Gastrocnemius medialis (tissue), 4 donors: Measurements from ENCODE around the gene MARCHF10. TPM values are rescaled to one million over a fixed set of nuclear protein-coding genes. Genes with fewer than 3 reads are reported as not detected.

Source experiments
- ATAC-seq, 2 donors: fragments of 150-250 bp; one replicate each; pipeline ENCODE4 v1.9.1; 2016
- DNase-seq, 2 donors: peaks; one replicate each; pipeline ENCODE4 v3.0.0-alpha.2; 2019
- H3K27ac ChIP-seq, 4 donors: fragments of 200-600 bp; sonication (generic); 1 replicate in 1 of 4; 2 replicates in 3 of 4; pipeline ENCODE4 v1.5.1; 2016 to 2018; ENCODE audit warnings: mild to moderate bottlenecking in 2 of 4, moderate library complexity in 1 of 4
- H3K27me3 ChIP-seq, 3 donors: fragments of 200-600 bp; sonication (generic) in 2 of 3; 1 replicate in 1 of 3; 2 replicates in 2 of 3; pipeline versions ENCODE4 v1.5.1 to v1.6.0; 2016 to 2019; ENCODE audit warnings: mild to moderate bottlenecking in 1 of 3, moderate library complexity in 1 of 3
- H3K36me3 ChIP-seq, 2 donors: fragments of 200-600 bp; sonication (generic) in 1 of 2; one replicate each; pipeline ENCODE4 v1.5.1; 2017 to 2018
- H3K4me1 ChIP-seq, 2 donors: fragments of 200-600 bp; sonication (generic) in 1 of 2; one replicate each; pipeline ENCODE4 v1.5.1; 2016 to 2017; ENCODE audit warnings: mild to moderate bottlenecking in 2 of 2
- H3K4me3 ChIP-seq, 4 donors: fragments of 200-600 bp; sonication (generic) in 3 of 4; 1 replicate in 1 of 4; 2 replicates in 3 of 4; pipeline ENCODE4 v1.5.1; 2016 to 2019; ENCODE audit warnings: mild to moderate bottlenecking in 2 of 4
- H3K9me3 ChIP-seq, 3 donors: fragments of 200-600 bp; sonication (generic) in 2 of 3; 1 replicate in 1 of 3; 2 replicates in 2 of 3; pipeline ENCODE4 v1.5.1; 2016 to 2019
- CTCF ChIP-seq, 5 experiments: fragments of 450-650 bp in 3 of 5; fragments of 200-600 bp in 2 of 5; sonication (generic) in 2 of 5; IDR thresholded peaks in 4 of 5; conservative IDR thresholded peaks in 1 of 5; 1 replicate in 4 of 5; 2 replicates in 1 of 5; pipeline ENCODE4 v1.5.1; 2016 to 2019; ENCODE audit warnings: antibody characterized with exemption in 5 of 5, mild to moderate bottlenecking in 3 of 5, moderate library complexity in 3 of 5
- POLR2A ChIP-seq, 2 donors: fragments of 450-650 bp; IDR thresholded peaks; one replicate each; pipeline ENCODE4 v1.6.1; 2017; ENCODE audit warnings: antibody characterized with exemption in 2 of 2, mild to moderate bottlenecking in 2 of 2, moderate library complexity in 2 of 2
- in situ Hi-C, 4 donors: fragments of 200-750 bp; cut with MboI; loops; one replicate each; pipeline versions ENCODE4 v1.15.0 to v1.8.0; 2017; ENCODE audit warnings: low sequenced_read_pairs in 4 of 4
- intact Hi-C: fragments of 100-400 bp; cut with DNase I; formaldehyde crosslinking; loops from one replicate; pipeline ENCODE4 v1.15.1; 2023; ENCODE audit warnings: low total_unique reads
- total RNA-seq, 4 donors: library from RNA; depleted of rRNA; stranded (reverse); fragments of >200 nt; gene quantifications; one replicate each; pipeline versions ENCODE4 v1.1.0 to v1.2.3, GENCODE V29; 2016

MARCHF10 gene
- total RNA-seq, 4 donors from 2014 or later, result not detected

GRCh38 chr17:62717589-62717855 is 90.6 kb downstream of the MARCHF10 start:
- no peak for ATAC-seq

GRCh38 chr17:62716834-62717588 is 91.1 kb downstream of the MARCHF10 start:
- ATAC-seq (no peak), DNase-seq (no peak)
- no peaks in the 10 kb centered on the region for H3K4me1 ChIP-seq
- H3K9me3 ChIP-seq, result no peaks in the 10 kb centered on the region
- in situ Hi-C loops (loop anchor here in 3 of 4 donors (10.0 to 25.0 kb wide), 3 partner anchors 245 to 695 kb away; partner anchors contain the start of gene TANC2 (in 2 of the 3)), intact Hi-C loops (no loop called here)
- no peak for TF ChIP-seq POLR2A (IDR thresholded peaks at IDR 0.05)
- no peak for TF ChIP-seq CTCF (IDR thresholded peaks at IDR 0.05 in 4 of 5, conservative IDR thresholded peaks at IDR 0.05 in 1 of 5)
- H3K36me3 ChIP-seq, result no peaks in the 10 kb centered on the region
- H3K4me3 ChIP-seq, result no peak overlapping the region
- no peak overlapping the region for H3K27ac ChIP-seq
- H3K27me3 ChIP-seq, result no peaks in the 10 kb centered on the region

More at GRCh38 chr17:62717589-62717855, 90.6 kb downstream of the MARCHF10 start:
- Histone ChIP-seq H3K36me3 (no peaks in the 10 kb centered on the region), H3K27ac (no peak overlapping the region), H3K4me3 (no peak overlapping the region), H3K4me1 (no peaks in the 10 kb centered on the region), H3K9me3 (no peaks in the 10 kb centered on the region), H3K27me3 (no peaks in the 10 kb centered on the region)
- DNase-seq, result no peak
- in situ Hi-C loops (loop anchor here in 3 of 4 donors (10.0 to 25.0 kb wide), 3 partner anchors 245 to 695 kb away; partner anchors contain the start of gene TANC2 (in 2 of the 3)), intact Hi-C loops (no loop called here)
- no peak for TF ChIP-seq CTCF (IDR thresholded peaks at IDR 0.05 in 4 of 5, conservative IDR thresholded peaks at IDR 0.05 in 1 of 5)
- no peak for TF ChIP-seq POLR2A (IDR thresholded peaks at IDR 0.05)

GRCh38 chr17:62715882-62716390 is 92.2 kb downstream of the MARCHF10 start:
- intact Hi-C loops (no loop called here), in situ Hi-C loops (loop anchor here in 3 of 4 donors (10.0 to 25.0 kb wide), 3 partner anchors 246 to 696 kb away; partner anchors contain the start of gene TANC2 (in 2 of the 3))
- H3K36me3 ChIP-seq, result no peaks in the 10 kb centered on the region
- no peak overlapping the region for H3K4me3 ChIP-seq
- H3K27me3 ChIP-seq, result no peaks in the 10 kb centered on the region
- DNase-seq, result no peak
- ATAC-seq, result no peak
- H3K27ac ChIP-seq, result no peak overlapping the region
- no peak for TF ChIP-seq POLR2A (IDR thresholded peaks at IDR 0.05)
- no peak for TF ChIP-seq CTCF (IDR thresholded peaks at IDR 0.05 in 4 of 5, conservative IDR thresholded peaks at IDR 0.05 in 1 of 5)
- no peaks in the 10 kb centered on the region for H3K9me3 ChIP-seq
- H3K4me1 ChIP-seq, result no peaks in the 10 kb centered on the region

- Histone ChIP-seq H3K27me3 (no peaks in the 10 kb centered on the region), H3K27ac (no peak overlapping the region), H3K4me3 (no peak overlapping the region), H3K9me3 (no peaks in the 10 kb centered on the region), H3K36me3 (no peaks in the 10 kb centered on the region), H3K4me1 (no peaks in the 10 kb centered on the region)
- no peak for TF ChIP-seq POLR2A (IDR thresholded peaks at IDR 0.05)
- no peak for TF ChIP-seq CTCF (IDR thresholded peaks at IDR 0.05 in 4 of 5, conservative IDR thresholded peaks at IDR 0.05 in 1 of 5)
- no peak for DNase-seq
- ATAC-seq, result no peak
- intact Hi-C loops (no loop called here), in situ Hi-C loops (loop anchor here in 3 of 4 donors (10.0 to 25.0 kb wide), 3 partner anchors 248 to 698 kb away; partner anchors contain the start of gene TANC2 (in 2 of the 3))
Observed at GRCh38 chr17:62714016-62714777, 93.9 kb downstream of the MARCHF10 start.
